Neural progenitor cell (in vitro differentiated cells): Measurements from ENCODE around the gene SLC38A9. TPM values are rescaled to one million over a fixed set of nuclear protein-coding genes. Genes with fewer than 3 reads are reported as not detected.

Source experiments
- DNase-seq: peaks from one replicate; pipeline ENCODE4 v3.0.0-alpha.2; 2016; ENCODE audit warnings: low spot score
- H2AFZ ChIP-seq: fragments of 200-600 bp; sonication (generic); replicated peaks from 2 replicates; pipeline ENCODE4 v1.6.1; 2016; ENCODE audit warnings: antibody characterized with exemption
- H3F3A ChIP-seq: fragments of 200-600 bp; sonication (generic); 2 replicates; pipeline ENCODE4 v1.6.1; 2016; ENCODE audit warnings: antibody characterized with exemption, low read depth
- H3K27ac ChIP-seq: fragments of 200-600 bp; sonication (generic); 2 replicates; pipeline ENCODE4 v1.5.1; 2016; ENCODE audit warnings: mild to moderate bottlenecking
- H3K27me3 ChIP-seq: fragments of 200-600 bp; sonication (generic); 2 replicates; pipeline ENCODE4 v1.6.1; 2016; ENCODE audit warnings: mild to moderate bottlenecking, moderate library complexity
- H3K36me3 ChIP-seq: fragments of 200-600 bp; sonication (generic); 2 replicates; pipeline ENCODE4 v1.5.1; 2016
- H3K4me1 ChIP-seq: fragments of 200-600 bp; sonication (generic); 2 replicates; pipeline ENCODE4 v1.6.1; 2016; ENCODE audit warnings: mixed run types
- H3K4me2 ChIP-seq: fragments of 200-600 bp; sonication (generic); 2 replicates; pipeline ENCODE4 v1.6.1; 2016
- H3K4me3 ChIP-seq: fragments of 200-600 bp; sonication (generic); 2 replicates; pipeline ENCODE4 v1.5.1; 2016
- H3K79me2 ChIP-seq: fragments of 200-600 bp; sonication (generic); 2 replicates; pipeline ENCODE4 v1.6.1; 2016; ENCODE audit warnings: low read depth
- H3K9ac ChIP-seq: fragments of 200-600 bp; sonication (generic); 2 replicates; pipeline ENCODE4 v1.6.1; 2016
- H3K9me3 ChIP-seq: fragments of 200-600 bp; sonication (generic); 2 replicates; pipeline ENCODE4 v1.5.1; 2016; ENCODE audit warnings: low read depth
- H4K20me1 ChIP-seq: fragments of 200-600 bp; sonication (generic); 2 replicates; pipeline ENCODE4 v1.6.1; 2016; ENCODE audit warnings: low read depth
- H3K27ac Mint-ChIP-seq: 3 replicates; pipeline ENCODE4 v1.8.0; 2021; ENCODE audit warnings: mixed read lengths
- H3K27me3 Mint-ChIP-seq: 2 replicates; pipeline ENCODE4 v1.8.0; 2022; ENCODE audit warnings: low read depth, mild to moderate bottlenecking, inconsistent platforms, moderate library complexity, mixed read lengths; ENCODE audit not compliant: insufficient read depth
- H3K36me3 Mint-ChIP-seq: 3 replicates; pipeline ENCODE4 v1.8.0; 2021; ENCODE audit warnings: mixed read lengths
- H3K4me1 Mint-ChIP-seq: 3 replicates; pipeline ENCODE4 v1.8.0; 2021; ENCODE audit warnings: mixed read lengths
- H3K4me3 Mint-ChIP-seq: 3 replicates; pipeline ENCODE4 v1.8.0; 2021; ENCODE audit warnings: mild to moderate bottlenecking, moderate library complexity, mixed read lengths
- H3K9me3 Mint-ChIP-seq: 3 replicates; pipeline ENCODE4 v1.8.0; 2020; ENCODE audit warnings: mixed read lengths
- CTCF ChIP-seq: fragments of 200-600 bp; sonication (generic); IDR thresholded peaks from 2 replicates; pipeline ENCODE4 v1.5.1; 2017; ENCODE audit warnings: antibody characterized with exemption, mild to moderate bottlenecking
- EZH2 ChIP-seq: fragments of 200-600 bp; sonication (generic); IDR thresholded peaks from 2 replicates; pipeline ENCODE4 v1.6.1; 2017; ENCODE audit warnings: antibody characterized with exemption, mild to moderate bottlenecking, moderate library complexity
- EZH2phosphoT487 ChIP-seq: fragments of 200-600 bp; sonication (generic); IDR thresholded peaks from 2 replicates; pipeline ENCODE4 v1.6.1; 2017; ENCODE audit warnings: antibody characterized with exemption
- total RNA-seq: library from RNA; depleted of rRNA; stranded (reverse); fragments of >200 nt; gene quantifications from 2 replicates; pipeline ENCODE4 v1.2.3, GENCODE V29; 2015; ENCODE audit warnings: low replicate concordance

The SLC38A9 gene
- total RNA-seq, 1 donor from 2014 or later: 57.7 TPM

GRCh38 chr5:55691265-55692105, 20.6 kb downstream of the SLC38A9 start:
- Histone ChIP-seq H3K27me3 (no peaks in the 10 kb centered on the region), H3K9ac (no peak overlapping the region), H3F3A (peaks cover 6% of the 10 kb centered on the region), H3K36me3 (no peaks in the 10 kb centered on the region), H4K20me1 (peaks cover 6% of the 10 kb centered on the region), H3K27ac (no peak overlapping the region), H3K4me1 (peaks cover 6% of the 10 kb centered on the region), H3K9me3 (no peaks in the 10 kb centered on the region), H3K79me2 (no peaks in the 10 kb centered on the region), H3K4me3 (no peak overlapping the region), H3K4me2 (no peak overlapping the region), H2AFZ (no peak overlapping the region)
- H3K27ac Mint-ChIP-seq: no peak overlapping the region
- TF ChIP-seq EZH2phosphoT487: no peak
- TF ChIP-seq CTCF: peak; percentile 81
- no peak for DNase-seq
- peaks cover 13% of the 10 kb centered on the region for H3K36me3 Mint-ChIP-seq
- H3K27me3 Mint-ChIP-seq: no peaks in the 10 kb centered on the region
- peaks cover 2% of the 10 kb centered on the region for H3K4me1 Mint-ChIP-seq
- H3K9me3 Mint-ChIP-seq: peaks cover 2% of the 10 kb centered on the region
- H3K4me3 Mint-ChIP-seq: no peak overlapping the region

DNA sequence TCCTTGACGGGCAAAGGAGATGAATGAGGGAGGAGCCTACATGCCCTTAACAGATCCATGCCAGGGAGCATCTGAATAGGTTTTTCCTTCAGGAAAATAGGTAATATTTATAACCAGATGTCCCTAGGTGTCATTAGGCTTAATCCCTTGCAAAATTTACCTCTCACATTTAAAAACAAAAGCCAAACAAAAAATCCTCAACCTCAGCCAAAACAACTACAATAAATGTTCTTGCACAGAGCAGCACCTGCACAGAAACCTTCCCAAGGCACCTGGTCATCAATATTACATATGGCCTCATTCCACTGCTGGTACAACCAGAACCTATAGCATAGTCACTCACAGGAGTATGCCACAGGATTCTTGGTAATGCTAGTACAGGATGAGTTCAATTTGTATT, 30.1 kb downstream of the SLC38A9 start:
- Histone ChIP-seq H3K27me3 (no peaks in the 10 kb centered on the region), H3K4me2 (no peak overlapping the region), H3K4me3 (no peak overlapping the region), H3K9ac (no peak overlapping the region), H3K36me3 (no peaks in the 10 kb centered on the region), H3F3A (no peaks in the 10 kb centered on the region), H4K20me1 (no peaks in the 10 kb centered on the region), H3K9me3 (no peaks in the 10 kb centered on the region), H3K27ac (no peak overlapping the region), H3K4me1 (peaks cover 9% of the 10 kb centered on the region), H2AFZ (no peak overlapping the region), H3K79me2 (no peaks in the 10 kb centered on the region)
- Mint-ChIP-seq H3K27me3 (no peaks in the 10 kb centered on the region), H3K36me3 (peaks cover 8% of the 10 kb centered on the region), H3K4me3 (no peak overlapping the region), H3K27ac (no peak overlapping the region), H3K9me3 (no peaks in the 10 kb centered on the region), H3K4me1 (no peaks in the 10 kb centered on the region)
- TF ChIP-seq EZH2 (no peak), EZH2phosphoT487 (no peak), CTCF (no peak)
- no peak for DNase-seq

DNA sequence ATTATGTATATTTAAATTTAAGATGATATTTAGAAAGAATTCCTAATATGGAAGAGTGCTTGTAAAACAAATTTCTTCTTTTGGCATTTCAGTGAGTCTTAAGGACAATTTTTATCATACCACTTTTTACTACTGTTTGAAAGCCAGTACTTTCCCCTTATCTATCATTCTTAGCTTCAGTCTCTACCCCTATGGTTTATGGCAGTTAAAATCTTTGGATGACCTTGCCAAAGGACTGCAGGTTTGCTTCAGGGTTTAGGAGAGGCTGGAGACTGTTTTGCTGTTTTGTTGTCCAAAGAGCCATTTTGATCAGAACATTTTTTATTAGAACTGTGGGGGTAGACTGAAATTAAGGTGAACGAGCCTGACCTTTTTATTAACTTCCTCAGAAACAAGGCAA, 30.8 kb downstream of the SLC38A9 start:
- Histone ChIP-seq H3K27me3 (no peaks in the 10 kb centered on the region), H3K36me3 (no peaks in the 10 kb centered on the region), H3K4me2 (no peak overlapping the region), H3K9ac (no peak overlapping the region), H2AFZ (no peak overlapping the region), H3K27ac (no peak overlapping the region), H3K79me2 (no peaks in the 10 kb centered on the region), H4K20me1 (no peaks in the 10 kb centered on the region), H3K4me1 (peaks cover 9% of the 10 kb centered on the region), H3K4me3 (no peak overlapping the region), H3F3A (no peaks in the 10 kb centered on the region), H3K9me3 (no peaks in the 10 kb centered on the region)
- no peak for DNase-seq
- Mint-ChIP-seq H3K4me3 (no peak overlapping the region), H3K9me3 (no peaks in the 10 kb centered on the region), H3K27ac (no peak overlapping the region), H3K27me3 (no peaks in the 10 kb centered on the region), H3K4me1 (no peaks in the 10 kb centered on the region), H3K36me3 (peaks cover 3% of the 10 kb centered on the region)
- no peak for TF ChIP-seq EZH2phosphoT487
- no peak for TF ChIP-seq EZH2
- TF ChIP-seq CTCF: no peak
